ENCODE results near the gene PI4KA.
A peak's percentile ranks its signal among the peaks of the same experiment; 100 is the strongest.
"Not testable (repeated sequence)": the region's sequence is repeated elsewhere in the genome, so short reads cannot be mapped to it uniquely, and the experiment has no call there.

Gene PI4KA

GRCh38 chr22:20785415-20785814 lies 73.2 kb downstream of the PI4KA start:
- H3K4me3 ChIP-seq (ENCODE audit: low read length), result no peak overlapping the region
- DNase-seq (ENCODE audit: low read depth, low spot score), result no peak

- peak; percentile 63 for DNase-seq (ENCODE audit: low read depth, low spot score)
These were observed 74.5 kb downstream of the PI4KA start for GRCh38 chr22:20783844-20784723.

GRCh38 chr22:20783300-20783673 lies 75.3 kb downstream of the PI4KA start:
- H3K4me3 ChIP-seq (ENCODE audit: low read length), result no peak overlapping the region
- DNase-seq (ENCODE audit: low read depth, low spot score), result no peak

More at GRCh38 chr22:20783844-20784723, 74.5 kb downstream of the PI4KA start:
- H3K4me3 ChIP-seq (ENCODE audit: low read length), result no peak overlapping the region

GRCh38 chr22:20782596-20783299 lies 75.9 kb downstream of the PI4KA start:
- no peak overlapping the region for H3K4me3 ChIP-seq (ENCODE audit: low read length)
- DNase-seq (ENCODE audit: low read depth, low spot score), result no peak

GRCh38 chr22:20782083-20782482 lies 76.5 kb downstream of the PI4KA start:
- no peak for DNase-seq (ENCODE audit: low read depth, low spot score)

GRCh38 chr22:20781272-20781990 lies 77.2 kb downstream of the PI4KA start:
- DNase-seq (ENCODE audit: low read depth, low spot score), result no peak
- H3K4me3 ChIP-seq (ENCODE audit: low read length), result no peak overlapping the region

More at GRCh38 chr22:20782083-20782482, 76.5 kb downstream of the PI4KA start:
- no peak overlapping the region for H3K4me3 ChIP-seq (ENCODE audit: low read length)

GRCh38 chr22:20779818-20780158 lies 78.8 kb downstream of the PI4KA start:
- H3K4me3 ChIP-seq (ENCODE audit: low read length), result no peak overlapping the region
- no peak for DNase-seq (ENCODE audit: low read depth, low spot score)

GRCh38 chr22:20779014-20779817 lies 79.4 kb downstream of the PI4KA start:
- DNase-seq (ENCODE audit: low read depth, low spot score), result no peak
- H3K4me3 ChIP-seq (ENCODE audit: low read length), result no peak overlapping the region

GRCh38 chr22:20777420-20778177 lies 81.0 kb downstream of the PI4KA start:
- H3K4me3 ChIP-seq (ENCODE audit: low read length), result no peak overlapping the region
- no peak for DNase-seq (ENCODE audit: low read depth, low spot score)

- DNase-seq (ENCODE audit: low read depth, low spot score), result no peak
- no peak overlapping the region for H3K4me3 ChIP-seq (ENCODE audit: low read length)
These were observed 81.8 kb downstream of the PI4KA start for GRCh38 chr22:20776624-20777405.

GRCh38 chr22:20775342-20775895 lies 83.2 kb downstream of the PI4KA start:
- no peak for DNase-seq (ENCODE audit: low read depth, low spot score)

GRCh38 chr22:20774882-20775281 lies 83.7 kb downstream of the PI4KA start:
- DNase-seq (ENCODE audit: low read depth, low spot score), result no peak
- H3K4me3 ChIP-seq (ENCODE audit: low read length), result no peak overlapping the region

More at GRCh38 chr22:20775342-20775895, 83.2 kb downstream of the PI4KA start:
- no peak overlapping the region for H3K4me3 ChIP-seq (ENCODE audit: low read length)

- H3K4me3 ChIP-seq (ENCODE audit: low read length), result no peak within 1 kb of the TSS
- DNase-seq (ENCODE audit: low read depth, low spot score), result no peak
These were observed 84.8 kb downstream of the PI4KA start, which contains the start of gene SERPIND1 for GRCh38 chr22:20773793-20774212. Gene SERPIND1 (plus strand): TSS chr22:20774113. CDS start chr22:20779313, 5,200 bp downstream.

- H3K4me3 ChIP-seq (ENCODE audit: low read length), result no peak overlapping the region
- DNase-seq (ENCODE audit: low read depth, low spot score), result no peak
These were observed 86.5 kb downstream of the PI4KA start for GRCh38 chr22:20771918-20772625.

GRCh38 chr22:20769496-20769826 lies 89.2 kb downstream of the PI4KA start:
- not testable (repeated sequence) for DNase-seq (ENCODE audit: low read depth, low spot score)

GRCh38 chr22:20766530-20766929 lies 92.1 kb downstream of the PI4KA start:
- DNase-seq (ENCODE audit: low read depth, low spot score), result no peak
- no peak overlapping the region for H3K4me3 ChIP-seq (ENCODE audit: low read length)

More at GRCh38 chr22:20769496-20769826, 89.2 kb downstream of the PI4KA start:
- not testable (repeated sequence) for H3K4me3 ChIP-seq (ENCODE audit: low read length)

- H3K4me3 ChIP-seq (ENCODE audit: low read length), result no peak overlapping the region
- no peak for DNase-seq (ENCODE audit: low read depth, low spot score)
These were observed 92.7 kb downstream of the PI4KA start for GRCh38 chr22:20765938-20766337.

Measured in Jurkat, Clone E6-1 (cell line).